ENCODE data around the gene ZNF205. TPM values are rescaled to one million over a fixed set of nuclear protein-coding genes. Genes with fewer than 3 reads are reported as not detected.

Gene ZNF205
- polyA plus RNA-seq, 4 donors = 12.7 to 17.7 (median 16.2) TPM

- no peak for DNase-seq
- 33 to 65% (median 54%) methylated on average over 17 to 18 of the region's 18 CpGs for WGBS, 3 donors
- Histone ChIP-seq H3K36me3 (ENCODE audit: control insufficient read depth in 3 of 3, insufficient read depth in 2 of 3, low read depth in 1 of 3, low read length in 3 of 3) (peaks cover 0 to 38% (median 17%) of the 10 kb centered on the region in 3 donors), H3K9me3 (ENCODE audit: control insufficient read depth in 2 of 2, insufficient read depth in 1 of 2, low read depth in 1 of 2, low read length in 1 of 2) (no peaks in the 10 kb centered on the region), H3K4me3 (ENCODE audit: low read depth in 1 of 3, low read length in 3 of 3) (peak overlapping the region in 1 of 3 donors; percentile 61), H3K4me1 (ENCODE audit: control insufficient read depth in 3 of 3, insufficient read depth in 2 of 3, low read depth in 1 of 3, low read length in 2 of 3) (peaks cover 0 to 23% (median 8%) of the 10 kb centered on the region in 3 donors), H3K27me3 (ENCODE audit: control insufficient read depth in 3 of 3, insufficient read depth in 3 of 3, low read length in 3 of 3) (no peaks in the 10 kb centered on the region), H3K27ac (ENCODE audit: low read depth in 1 of 3, low read length in 2 of 3) (peak overlapping the region; percentile 58 to 94 (median 85))
- FAIRE-seq = no peak
Observed at GRCh38 chr16:3144321-3144983, 32.1 kb downstream of the ZNF205 start.

- Histone ChIP-seq H3K9me3 (ENCODE audit: control insufficient read depth in 2 of 2, insufficient read depth in 1 of 2, low read depth in 1 of 2, low read length in 1 of 2) (no peaks in the 10 kb centered on the region), H3K27me3 (ENCODE audit: control insufficient read depth in 3 of 3, insufficient read depth in 3 of 3, low read length in 3 of 3) (no peaks in the 10 kb centered on the region), H3K4me3 (ENCODE audit: low read depth in 1 of 3, low read length in 3 of 3) (peak overlapping the region in 1 of 3 donors; percentile 61), H3K27ac (ENCODE audit: low read depth in 1 of 3, low read length in 2 of 3) (no peak overlapping the region), H3K4me1 (ENCODE audit: control insufficient read depth in 3 of 3, insufficient read depth in 2 of 3, low read depth in 1 of 3, low read length in 2 of 3) (peaks cover 0 to 28% (median 8%) of the 10 kb centered on the region in 3 donors), H3K36me3 (ENCODE audit: control insufficient read depth in 3 of 3, insufficient read depth in 2 of 3, low read depth in 1 of 3, low read length in 3 of 3) (peaks cover 0 to 35% (median 17%) of the 10 kb centered on the region in 3 donors)
- DNase-seq = no peak
- 89 to 91% (median 91%) methylated on average over 10 of the region's 10 CpGs for WGBS, 3 donors
- FAIRE-seq = no peak
Observed at GRCh38 chr16:3145151-3145550, 32.8 kb downstream of the ZNF205 start.

GRCh38 chr16:3145660-3146059 lies 33.3 kb downstream of the ZNF205 start:
- WGBS, 3 donors = 85 to 90% (median 90%) methylated on average over 9 to 12 of the region's 12 CpGs
- Histone ChIP-seq H3K4me1 (ENCODE audit: control insufficient read depth in 3 of 3, insufficient read depth in 2 of 3, low read depth in 1 of 3, low read length in 2 of 3) (peaks cover 0 to 29% (median 8%) of the 10 kb centered on the region in 3 donors), H3K27me3 (ENCODE audit: control insufficient read depth in 3 of 3, insufficient read depth in 3 of 3, low read length in 3 of 3) (no peaks in the 10 kb centered on the region), H3K27ac (ENCODE audit: low read depth in 1 of 3, low read length in 2 of 3) (no peak overlapping the region), H3K9me3 (ENCODE audit: control insufficient read depth in 2 of 2, insufficient read depth in 1 of 2, low read depth in 1 of 2, low read length in 1 of 2) (no peaks in the 10 kb centered on the region), H3K36me3 (ENCODE audit: control insufficient read depth in 3 of 3, insufficient read depth in 2 of 3, low read depth in 1 of 3, low read length in 3 of 3) (peaks cover 0 to 30% (median 17%) of the 10 kb centered on the region in 3 donors), H3K4me3 (ENCODE audit: low read depth in 1 of 3, low read length in 3 of 3) (no peak overlapping the region)
- no peak for DNase-seq
- FAIRE-seq = no peak

GRCh38 chr16:3147046-3147756 lies 34.8 kb downstream of the ZNF205 start:
- Histone ChIP-seq H3K27me3 (ENCODE audit: control insufficient read depth in 3 of 3, insufficient read depth in 3 of 3, low read length in 3 of 3) (peaks cover 0 to 4% (median 0%) of the 10 kb centered on the region in 3 donors), H3K36me3 (ENCODE audit: control insufficient read depth in 3 of 3, insufficient read depth in 2 of 3, low read depth in 1 of 3, low read length in 3 of 3) (peaks cover 0 to 15% (median 3%) of the 10 kb centered on the region in 3 donors), H3K4me3 (ENCODE audit: low read depth in 1 of 3, low read length in 3 of 3) (no peak overlapping the region), H3K9me3 (ENCODE audit: control insufficient read depth in 2 of 2, insufficient read depth in 1 of 2, low read depth in 1 of 2, low read length in 1 of 2) (no peaks in the 10 kb centered on the region), H3K4me1 (ENCODE audit: control insufficient read depth in 3 of 3, insufficient read depth in 2 of 3, low read depth in 1 of 3, low read length in 2 of 3) (peaks cover 0 to 41% (median 8%) of the 10 kb centered on the region in 3 donors), H3K27ac (ENCODE audit: low read depth in 1 of 3, low read length in 2 of 3) (no peak overlapping the region)
- FAIRE-seq = no peak
- no peak for DNase-seq
- 87 to 90% (median 90%) methylated on average over 13 to 16 of the region's 16 CpGs for WGBS, 3 donors

GRCh38 chr16:3147757-3148104 lies 35.3 kb downstream of the ZNF205 start:
- Histone ChIP-seq H3K36me3 (ENCODE audit: control insufficient read depth in 3 of 3, insufficient read depth in 2 of 3, low read depth in 1 of 3, low read length in 3 of 3) (peaks cover 0 to 10% (median 0%) of the 10 kb centered on the region in 3 donors), H3K27ac (ENCODE audit: low read depth in 1 of 3, low read length in 2 of 3) (no peak overlapping the region), H3K4me3 (ENCODE audit: low read depth in 1 of 3, low read length in 3 of 3) (no peak overlapping the region), H3K27me3 (ENCODE audit: control insufficient read depth in 3 of 3, insufficient read depth in 3 of 3, low read length in 3 of 3) (peaks cover 0 to 4% (median 0%) of the 10 kb centered on the region in 3 donors), H3K4me1 (ENCODE audit: control insufficient read depth in 3 of 3, insufficient read depth in 2 of 3, low read depth in 1 of 3, low read length in 2 of 3) (peaks cover 0 to 44% (median 8%) of the 10 kb centered on the region in 3 donors), H3K9me3 (ENCODE audit: control insufficient read depth in 2 of 2, insufficient read depth in 1 of 2, low read depth in 1 of 2, low read length in 1 of 2) (no peaks in the 10 kb centered on the region)
- 87 to 94% (median 90%) methylated on average over 5 of the region's 5 CpGs for WGBS, 3 donors
- no peak for DNase-seq
- no peak for FAIRE-seq

- no peak for DNase-seq
- WGBS, 3 donors = 91 to 94% (median 93%) methylated on average over 13 of the region's 13 CpGs
- Histone ChIP-seq H3K9me3 (ENCODE audit: control insufficient read depth in 2 of 2, insufficient read depth in 1 of 2, low read depth in 1 of 2, low read length in 1 of 2) (no peaks in the 10 kb centered on the region), H3K36me3 (ENCODE audit: control insufficient read depth in 3 of 3, insufficient read depth in 2 of 3, low read depth in 1 of 3, low read length in 3 of 3) (peaks cover 0 to 2% (median 0%) of the 10 kb centered on the region in 3 donors), H3K4me1 (ENCODE audit: control insufficient read depth in 3 of 3, insufficient read depth in 2 of 3, low read depth in 1 of 3, low read length in 2 of 3) (peaks cover 0 to 38% (median 4%) of the 10 kb centered on the region in 3 donors), H3K27ac (ENCODE audit: low read depth in 1 of 3, low read length in 2 of 3) (no peak overlapping the region), H3K4me3 (ENCODE audit: low read depth in 1 of 3, low read length in 3 of 3) (no peak overlapping the region), H3K27me3 (ENCODE audit: control insufficient read depth in 3 of 3, insufficient read depth in 3 of 3, low read length in 3 of 3) (peaks cover 0 to 4% (median 0%) of the 10 kb centered on the region in 3 donors)
- no peak for FAIRE-seq
Observed at GRCh38 chr16:3148256-3149192, 36.1 kb downstream of the ZNF205 start.

GRCh38 chr16:3149193-3149530 lies 36.8 kb downstream of the ZNF205 start:
- 75 to 85% (median 76%) methylated on average over 6 of the region's 6 CpGs for WGBS, 3 donors
- peak overlapping the region in 1 of 3 donors; percentile 91 for H3K4me3 ChIP-seq (ENCODE audit: low read depth in 1 of 3, low read length in 3 of 3)

More at GRCh38 chr16:3149193-3149530, 36.8 kb downstream of the ZNF205 start:
- H3K9me3 ChIP-seq (ENCODE audit: control insufficient read depth in 2 of 2, insufficient read depth in 1 of 2, low read depth in 1 of 2, low read length in 1 of 2) = no peaks in the 10 kb centered on the region
- peaks cover 0 to 32% (median 2%) of the 10 kb centered on the region in 3 donors for H3K4me1 ChIP-seq (ENCODE audit: control insufficient read depth in 3 of 3, insufficient read depth in 2 of 3, low read depth in 1 of 3, low read length in 2 of 3)
- DNase-seq (no peak), FAIRE-seq (no peak)
- peaks cover 0 to 2% (median 0%) of the 10 kb centered on the region in 3 donors for H3K36me3 ChIP-seq (ENCODE audit: control insufficient read depth in 3 of 3, insufficient read depth in 2 of 3, low read depth in 1 of 3, low read length in 3 of 3)
- H3K27ac ChIP-seq (ENCODE audit: low read depth in 1 of 3, low read length in 2 of 3) = peak overlapping the region in 2 of 3 donors; percentile 91 to 94
- peaks cover 0 to 7% (median 0%) of the 10 kb centered on the region in 3 donors for H3K27me3 ChIP-seq (ENCODE audit: control insufficient read depth in 3 of 3, insufficient read depth in 3 of 3, low read length in 3 of 3)
